Activated naive CD4-positive, alpha-beta T cell treated with anti-CD3 and anti-CD28 coated beads, Interleukin-2, amount 50 U/mL, for 24 hours (primary cell): Measurements from ENCODE around the gene WNK3.

Experiments
- H3K27ac Mint-ChIP-seq: one replicate; pipeline ENCODE4 v1.8.0; 2021; ENCODE audit warnings: mild to moderate bottlenecking, mixed read lengths
- H3K27me3 Mint-ChIP-seq: one replicate; pipeline ENCODE4 v1.8.0; 2021; ENCODE audit warnings: mixed read lengths
- H3K36me3 Mint-ChIP-seq: one replicate; pipeline ENCODE4 v1.8.0; 2021; ENCODE audit warnings: mixed read lengths
- H3K4me1 Mint-ChIP-seq: one replicate; pipeline ENCODE4 v1.8.0; 2021; ENCODE audit warnings: mixed read lengths
- H3K4me3 Mint-ChIP-seq: one replicate; pipeline ENCODE4 v1.8.0; 2021; ENCODE audit warnings: mild to moderate bottlenecking, mixed read lengths
- H3K9me3 Mint-ChIP-seq: one replicate; pipeline ENCODE4 v1.8.0; 2021; ENCODE audit warnings: mixed read lengths

WNK3 gene

GRCh38 chrX:54184474-54184873 is 173.4 kb downstream of the WNK3 start:
- H3K27me3 Mint-ChIP-seq: no peaks in the 10 kb centered on the region
- no peaks in the 10 kb centered on the region for H3K9me3 Mint-ChIP-seq
- peaks cover 32% of the 10 kb centered on the region for H3K4me1 Mint-ChIP-seq
- H3K27ac Mint-ChIP-seq: peak overlapping the region; percentile 51
- peaks cover 3% of the 10 kb centered on the region for H3K36me3 Mint-ChIP-seq
- no peak overlapping the region for H3K4me3 Mint-ChIP-seq

GRCh38 chrX:54182864-54183613 is 174.8 kb downstream of the WNK3 start, which contains the start of gene FAM120C:
Gene FAM120C, minus strand, starts transcription at chrX:54183254. Its CDS starts 56 bp downstream, at chrX:54183198.
- H3K36me3 Mint-ChIP-seq: peaks cover 6% of the 10 kb centered on the region
- H3K4me1 Mint-ChIP-seq: peaks cover 43% of the 10 kb centered on the region
- H3K4me3 Mint-ChIP-seq: peak within 1 kb of the TSS; percentile 87
- H3K9me3 Mint-ChIP-seq: no peaks in the 10 kb centered on the region
- peak within 1 kb of the TSS; percentile 89 for H3K27ac Mint-ChIP-seq
- H3K27me3 Mint-ChIP-seq: no peaks in the 10 kb centered on the region

- peaks cover 6% of the 10 kb centered on the region for H3K36me3 Mint-ChIP-seq
- peak overlapping the region; percentile 20 for H3K27ac Mint-ChIP-seq
- peak overlapping the region; percentile 87 for H3K4me3 Mint-ChIP-seq
- no peaks in the 10 kb centered on the region for H3K9me3 Mint-ChIP-seq
- H3K27me3 Mint-ChIP-seq: no peaks in the 10 kb centered on the region
- H3K4me1 Mint-ChIP-seq: peaks cover 50% of the 10 kb centered on the region
Measured at GRCh38 chrX:54182194-54182863, 175.5 kb downstream of the WNK3 start.

- Mint-ChIP-seq H3K27ac (peak overlapping the region; percentile 92), H3K27me3 (no peaks in the 10 kb centered on the region), H3K9me3 (no peaks in the 10 kb centered on the region), H3K36me3 (peaks cover 13% of the 10 kb centered on the region), H3K4me1 (peaks cover 59% of the 10 kb centered on the region), H3K4me3 (peak overlapping the region; percentile 87)
Measured at GRCh38 chrX:54181202-54181953, 176.5 kb downstream of the WNK3 start.

GRCh38 chrX:54180403-54180802 is 177.4 kb downstream of the WNK3 start:
- Mint-ChIP-seq H3K36me3 (peaks cover 13% of the 10 kb centered on the region), H3K4me1 (peaks cover 59% of the 10 kb centered on the region), H3K4me3 (peak overlapping the region; percentile 87), H3K27ac (peak overlapping the region; percentile 46), H3K9me3 (no peaks in the 10 kb centered on the region), H3K27me3 (no peaks in the 10 kb centered on the region)

GRCh38 chrX:54178100-54178940 is 179.5 kb downstream of the WNK3 start:
- H3K27me3 Mint-ChIP-seq: no peaks in the 10 kb centered on the region
- no peaks in the 10 kb centered on the region for H3K9me3 Mint-ChIP-seq
- H3K4me3 Mint-ChIP-seq: peak overlapping the region; percentile 13
- peaks cover 13% of the 10 kb centered on the region for H3K36me3 Mint-ChIP-seq
- peak overlapping the region; percentile 76 for H3K27ac Mint-ChIP-seq
- peaks cover 55% of the 10 kb centered on the region for H3K4me1 Mint-ChIP-seq

GRCh38 chrX:54177306-54177705 is 180.5 kb downstream of the WNK3 start:
- Mint-ChIP-seq H3K9me3 (no peaks in the 10 kb centered on the region), H3K4me1 (peaks cover 55% of the 10 kb centered on the region), H3K36me3 (peaks cover 13% of the 10 kb centered on the region), H3K27ac (peak overlapping the region; percentile 76), H3K27me3 (no peaks in the 10 kb centered on the region), H3K4me3 (peak overlapping the region; percentile 13)

- Mint-ChIP-seq H3K4me3 (no peak overlapping the region), H3K36me3 (peaks cover 7% of the 10 kb centered on the region), H3K27me3 (no peaks in the 10 kb centered on the region), H3K9me3 (no peaks in the 10 kb centered on the region), H3K4me1 (peaks cover 20% of the 10 kb centered on the region), H3K27ac (no peak overlapping the region)
Measured at GRCh38 chrX:54173791-54174190, 184.1 kb downstream of the WNK3 start.

- H3K27ac Mint-ChIP-seq: no peak overlapping the region
- H3K36me3 Mint-ChIP-seq: peaks cover 7% of the 10 kb centered on the region
- no peaks in the 10 kb centered on the region for H3K27me3 Mint-ChIP-seq
- H3K9me3 Mint-ChIP-seq: no peaks in the 10 kb centered on the region
- peaks cover 10% of the 10 kb centered on the region for H3K4me1 Mint-ChIP-seq
- no peak overlapping the region for H3K4me3 Mint-ChIP-seq
Measured at GRCh38 chrX:54172455-54172854, 185.4 kb downstream of the WNK3 start.

GRCh38 chrX:54171527-54172250 is 186.2 kb downstream of the WNK3 start:
- Mint-ChIP-seq H3K4me3 (no peak overlapping the region), H3K4me1 (peaks cover 2% of the 10 kb centered on the region), H3K27ac (no peak overlapping the region), H3K36me3 (peaks cover 1% of the 10 kb centered on the region), H3K27me3 (no peaks in the 10 kb centered on the region), H3K9me3 (no peaks in the 10 kb centered on the region)

- no peak overlapping the region for H3K27ac Mint-ChIP-seq
- no peaks in the 10 kb centered on the region for H3K4me1 Mint-ChIP-seq
- no peaks in the 10 kb centered on the region for H3K36me3 Mint-ChIP-seq
- no peak overlapping the region for H3K4me3 Mint-ChIP-seq
- H3K9me3 Mint-ChIP-seq: no peaks in the 10 kb centered on the region
- H3K27me3 Mint-ChIP-seq: no peaks in the 10 kb centered on the region
Measured at GRCh38 chrX:54171091-54171490, 186.8 kb downstream of the WNK3 start.

- no peak overlapping the region for H3K4me3 Mint-ChIP-seq
- H3K27ac Mint-ChIP-seq: no peak overlapping the region
- no peaks in the 10 kb centered on the region for H3K36me3 Mint-ChIP-seq
- H3K27me3 Mint-ChIP-seq: no peaks in the 10 kb centered on the region
- H3K9me3 Mint-ChIP-seq: no peaks in the 10 kb centered on the region
- H3K4me1 Mint-ChIP-seq: no peaks in the 10 kb centered on the region
Measured at GRCh38 chrX:54166915-54167314, 190.9 kb downstream of the WNK3 start.

GRCh38 chrX:54157561-54157960 is 200.3 kb downstream of the WNK3 start:
- H3K4me3 Mint-ChIP-seq: no peak overlapping the region
- H3K27me3 Mint-ChIP-seq: no peaks in the 10 kb centered on the region
- H3K36me3 Mint-ChIP-seq: peaks cover 21% of the 10 kb centered on the region
- H3K9me3 Mint-ChIP-seq: no peaks in the 10 kb centered on the region
- H3K27ac Mint-ChIP-seq: no peak overlapping the region
- H3K4me1 Mint-ChIP-seq: no peaks in the 10 kb centered on the region
